HG02973 (cell line): ENCODE data around the gene CR1.
"Not testable (repeated sequence)": the region's sequence is repeated elsewhere in the genome, so short reads cannot be mapped to it uniquely, and the experiment has no call there.

Source experiments
- ATAC-seq: cut with Tn5 transposase; IDR thresholded peaks from one replicate; pipeline ENCODE4 v1.9.1; 2021; ENCODE audit warnings: moderate library complexity; ENCODE audit not compliant: unreplicated experiment

CR1 gene

GRCh38 chr1:207579436-207579799 lies 83.5 kb downstream of the CR1 start:
- ATAC-seq, result peak; percentile 92

- ATAC-seq, result no peak
These were observed 85.7 kb downstream of the CR1 start for GRCh38 chr1:207581496-207582153.

- not testable (repeated sequence) for ATAC-seq
These were observed 93.5 kb downstream of the CR1 start for GRCh38 chr1:207589506-207589905.

- not testable (repeated sequence) for ATAC-seq
These were observed 95.2 kb downstream of the CR1 start for GRCh38 chr1:207591205-207591604.

GRCh38 chr1:207594095-207594494 lies 98.1 kb downstream of the CR1 start:
- ATAC-seq, result not testable (repeated sequence)

- ATAC-seq, result no peak
These were observed 107.8 kb downstream of the CR1 start for GRCh38 chr1:207603777-207604176.

- ATAC-seq, result no peak
These were observed 109.7 kb downstream of the CR1 start for GRCh38 chr1:207605444-207606361.

- no peak for ATAC-seq
These were observed 110.4 kb downstream of the CR1 start for GRCh38 chr1:207606362-207606755.

GRCh38 chr1:207612762-207613161 lies 116.8 kb downstream of the CR1 start:
- no peak for ATAC-seq

- peak; percentile 98 for ATAC-seq
These were observed 124.0 kb downstream of the CR1 start for GRCh38 chr1:207619871-207620542.

GRCh38 chr1:207620543-207620893 lies 124.6 kb downstream of the CR1 start:
- no peak for ATAC-seq

- not testable (repeated sequence) for ATAC-seq
These were observed 129.6 kb downstream of the CR1 start for GRCh38 chr1:207625504-207626071.

- ATAC-seq, result no peak
These were observed 131.0 kb downstream of the CR1 start for GRCh38 chr1:207626972-207627337.

GRCh38 chr1:207627496-207627895 lies 131.5 kb downstream of the CR1 start:
- ATAC-seq, result no peak

GRCh38 chr1:207628776-207629175 lies 132.8 kb downstream of the CR1 start:
- ATAC-seq, result no peak

GRCh38 chr1:207631137-207631536 lies 135.2 kb downstream of the CR1 start:
- no peak for ATAC-seq

- no peak for ATAC-seq
These were observed 137.3 kb downstream of the CR1 start for GRCh38 chr1:207633226-207633625.

GRCh38 chr1:207633699-207634289 lies 137.8 kb downstream of the CR1 start:
- ATAC-seq, result not testable (repeated sequence)

GRCh38 chr1:207634293-207634692 lies 138.3 kb downstream of the CR1 start:
- ATAC-seq, result not testable (repeated sequence)

GRCh38 chr1:207635569-207636186 lies 139.7 kb downstream of the CR1 start:
- ATAC-seq, result not testable (repeated sequence)
